CD4-positive, alpha-beta memory T cell (primary cell): ENCODE measurements around the gene DUSP12. TPM values are rescaled to one million over a fixed set of nuclear protein-coding genes. Genes with fewer than 3 reads are reported as not detected.

Source experiments
- CTCF ChIA-PET: fragments of 350-600 bp; sonication (Branson Sonifier 250); formaldehyde crosslinking; loops from one replicate; lab custom pipeline; 2021; ENCODE audit warnings: inconsistent platforms; ENCODE audit not compliant: partially characterized antibody; lab: Charles Lee
- POLR2A ChIA-PET: fragments of 350-600 bp; sonication (Branson Sonifier 250); formaldehyde crosslinking; loops from one replicate; lab custom pipeline; 2021; ENCODE audit not compliant: partially characterized antibody; lab: Charles Lee
- DNase-seq, 5 donors: peaks; one replicate each; pipeline versions ENCODE4 v3.0.0 to v3.0.0-alpha.2; 2020 to 2022; ENCODE audit warnings: mixed read lengths in 1 of 5
- H3K27ac ChIP-seq: one replicate; pipeline ENCODE4 v1.7.0; 2013; ENCODE audit warnings: low read depth, low read length
- H3K27me3 ChIP-seq: 2 replicates; pipeline ENCODE4 v1.7.0; 2013; ENCODE audit warnings: mild to moderate bottlenecking, low read length, moderate library complexity; ENCODE audit not compliant: insufficient read depth
- H3K36me3 ChIP-seq: 2 replicates; pipeline ENCODE4 v1.7.0; 2013; ENCODE audit warnings: mild to moderate bottlenecking, low read length, moderate library complexity; ENCODE audit not compliant: insufficient read depth
- H3K4me1 ChIP-seq: 2 replicates; pipeline ENCODE4 v1.7.0; 2013; ENCODE audit warnings: mild to moderate bottlenecking, low read length, moderate library complexity; ENCODE audit not compliant: insufficient read depth
- H3K4me3 ChIP-seq, 2 donors: one replicate each; pipeline ENCODE4 v1.7.0; 2013; ENCODE audit warnings: low read length in 2 of 2, mild to moderate bottlenecking in 1 of 2
- H3K9me3 ChIP-seq, 2 donors: one replicate each; pipeline ENCODE4 v1.7.0; 2013; ENCODE audit warnings: low read length in 2 of 2, control low read depth in 1 of 2; ENCODE audit not compliant: control insufficient read depth in 1 of 2
- H3K27ac Mint-ChIP-seq, 7 donors: one replicate each; pipeline ENCODE4 v1.8.0; 2020 to 2021; ENCODE audit warnings: mixed read lengths in 7 of 7, mild to moderate bottlenecking in 6 of 7, inconsistent platforms in 3 of 7, moderate library complexity in 3 of 7
- H3K27me3 Mint-ChIP-seq, 2 donors: one replicate each; pipeline ENCODE4 v1.8.0; 2020 to 2021; ENCODE audit warnings: mixed read lengths in 2 of 2
- H3K36me3 Mint-ChIP-seq, 2 donors: one replicate each; pipeline ENCODE4 v1.8.0; 2020 to 2021; ENCODE audit warnings: mixed read lengths in 2 of 2, inconsistent platforms in 1 of 2, mild to moderate bottlenecking in 1 of 2
- H3K4me1 Mint-ChIP-seq, 4 donors: one replicate each; pipeline ENCODE4 v1.8.0; 2020 to 2021; ENCODE audit warnings: mixed read lengths in 4 of 4, mild to moderate bottlenecking in 1 of 4
- H3K4me3 Mint-ChIP-seq, 8 donors: one replicate each; pipeline ENCODE4 v1.8.0; 2020 to 2021; ENCODE audit warnings: mixed read lengths in 8 of 8, mild to moderate bottlenecking in 7 of 8, moderate library complexity in 6 of 8, inconsistent platforms in 3 of 8
- H3K9me3 Mint-ChIP-seq, 8 donors: one replicate each; pipeline ENCODE4 v1.8.0; 2020 to 2021; ENCODE audit warnings: mixed read lengths in 8 of 8, mild to moderate bottlenecking in 5 of 8, inconsistent platforms in 3 of 8, moderate library complexity in 1 of 8
- intact Hi-C: fragments of 100-400 bp; cut with micrococcal nuclease; formaldehyde crosslinking; loops from one replicate; pipeline ENCODE4 v1.15.1; 2023
- polyA plus RNA-seq, 2 donors: library from polyadenylated mRNA; unstranded; fragments of 300-500 nt; fragmentation: Illumina TruSeq; gene quantifications; one replicate each; pipeline ENCODE4 v1.2.3, GENCODE V29; 2021
- total RNA-seq, 2 experiments: library from RNA; stranded (reverse); gene quantifications; one replicate each; pipeline ENCODE4 v1.2.3, GENCODE V29; 2021

DUSP12 gene
- 10 to 100 TPM; 30.4 to 31.6 TPM for total RNA-seq
- 10 to 100 TPM; 53.8 to 86.5 TPM for polyA plus RNA-seq

- H3K27ac ChIP-seq = peak within 1 kb of the TSS; percentile 75
- H3K9me3 ChIP-seq = no peaks in the 10 kb centered on the region
- Mint-ChIP-seq H3K27me3 (peaks cover 1 to 6% of the 10 kb centered on the region in 2 donors), H3K27ac (peak within 1 kb of the TSS; percentile 95 to 98 (median 96)), H3K4me3 (peak within 1 kb of the TSS; percentile 99 to 100 (median 99)), H3K4me1 (peaks cover 18 to 35% (median 27%) of the 10 kb centered on the region in 4 donors), H3K9me3 (no peaks in the 10 kb centered on the region), H3K36me3 (peaks cover 16 to 32% of the 10 kb centered on the region in 2 donors)
- DNase-seq = peak; percentile 84 to 90 (median 86)
- peaks cover 16% of the 10 kb centered on the region for H3K36me3 ChIP-seq
- no peaks in the 10 kb centered on the region for H3K27me3 ChIP-seq
- H3K4me3 ChIP-seq = peak within 1 kb of the TSS; percentile 91 to 96
- intact Hi-C loops = loop anchor here (10.0 kb wide), 1 partner anchor 525 kb away; the partner anchor contains the start of genes APOA2 and TOMM40L
- H3K4me1 ChIP-seq = peaks cover 19% of the 10 kb centered on the region
- ChIA-PET CTCF (interaction anchor here (0.6 to 2.5 kb wide), 8 partner anchors 9 to 287 kb away, joined by 3 to 15 read pairs (median 6); partner anchors contain the start of gene HSPA6), POLR2A (interaction anchor here (0.8 to 3.7 kb wide), 17 partner anchors 9 to 571 kb away, joined by 3 to 67 read pairs (median 5); partner anchors contain the start of genes ATF6 and NDUFS2)
These were observed at the start of gene DUSP12 for GRCh38 chr1:161749509-161750407. Gene DUSP12, plus strand, starts transcription at chr1:161749786. Its CDS starts 16 bp downstream, at chr1:161749802.

- Mint-ChIP-seq H3K4me1 (no peaks in the 10 kb centered on the region), H3K27ac (no peak overlapping the region), H3K9me3 (peaks cover 0 to 2% (median 0%) of the 10 kb centered on the region in 8 donors), H3K36me3 (no peaks in the 10 kb centered on the region), H3K4me3 (no peak overlapping the region), H3K27me3 (peaks cover 2 to 9% of the 10 kb centered on the region in 2 donors)
- Histone ChIP-seq H3K36me3 (no peaks in the 10 kb centered on the region), H3K4me1 (no peaks in the 10 kb centered on the region), H3K9me3 (no peaks in the 10 kb centered on the region), H3K27ac (no peak overlapping the region), H3K4me3 (no peak overlapping the region), H3K27me3 (no peaks in the 10 kb centered on the region)
- POLR2A ChIA-PET = no interaction called here
- intact Hi-C loops = no loop called here
- CTCF ChIA-PET = no interaction called here
- DNase-seq = no peak
These were observed 47.3 kb upstream of the DUSP12 start for GRCh38 chr1:161702250-161702649.

- no peaks in the 10 kb centered on the region for H3K36me3 ChIP-seq
- H3K9me3 ChIP-seq = no peaks in the 10 kb centered on the region
- H3K27ac Mint-ChIP-seq = no peak overlapping the region
- H3K27me3 Mint-ChIP-seq = peaks cover 0 to 11% of the 10 kb centered on the region in 2 donors
- no peaks in the 10 kb centered on the region for H3K4me1 ChIP-seq
- no peaks in the 10 kb centered on the region for H3K4me1 Mint-ChIP-seq
- ChIA-PET POLR2A (no interaction called here), CTCF (interaction anchor here (0.7 kb wide), 1 partner anchor 378 kb away, joined by 3 read pairs; no protein-coding TSS in a partner anchor)
- H3K4me3 Mint-ChIP-seq = no peak overlapping the region
- intact Hi-C loops = no loop called here
- H3K9me3 Mint-ChIP-seq = no peaks in the 10 kb centered on the region
- no peak overlapping the region for H3K27ac ChIP-seq
- no peak overlapping the region for H3K4me3 ChIP-seq
- H3K36me3 Mint-ChIP-seq = no peaks in the 10 kb centered on the region
- no peak for DNase-seq
- no peaks in the 10 kb centered on the region for H3K27me3 ChIP-seq
These were observed 44.0 kb upstream of the DUSP12 start for GRCh38 chr1:161705537-161705936.

GRCh38 chr1:161706113-161706481 is 43.5 kb upstream of the DUSP12 start:
- H3K4me1 Mint-ChIP-seq = no peaks in the 10 kb centered on the region
- no peaks in the 10 kb centered on the region for H3K36me3 ChIP-seq
- no peak overlapping the region for H3K27ac Mint-ChIP-seq
- no peaks in the 10 kb centered on the region for H3K36me3 Mint-ChIP-seq
- no peak for DNase-seq
- H3K9me3 ChIP-seq = no peaks in the 10 kb centered on the region
- no peaks in the 10 kb centered on the region for H3K4me1 ChIP-seq
- CTCF ChIA-PET = interaction anchor here (1.5 kb wide), 1 partner anchor 18 kb away, joined by 4 read pairs; no protein-coding TSS in a partner anchor
- H3K27me3 Mint-ChIP-seq = peaks cover 0 to 11% of the 10 kb centered on the region in 2 donors
- H3K9me3 Mint-ChIP-seq = no peaks in the 10 kb centered on the region
- no peak overlapping the region for H3K4me3 Mint-ChIP-seq
- intact Hi-C loops = no loop called here
- H3K27ac ChIP-seq = no peak overlapping the region
- POLR2A ChIA-PET = no interaction called here
- H3K4me3 ChIP-seq = no peak overlapping the region
- H3K27me3 ChIP-seq = no peaks in the 10 kb centered on the region

GRCh38 chr1:161706482-161707347 is 42.9 kb upstream of the DUSP12 start, which contains the start of gene FCRLA:
Gene FCRLA, plus strand, starts transcription at chr1:161707229. Its CDS starts 36 bp downstream, at chr1:161707265.
- intact Hi-C loops = no loop called here
- peaks cover 0 to 11% of the 10 kb centered on the region in 2 donors for H3K27me3 Mint-ChIP-seq
- H3K36me3 ChIP-seq = no peaks in the 10 kb centered on the region
- H3K4me1 Mint-ChIP-seq = no peaks in the 10 kb centered on the region
- H3K4me3 Mint-ChIP-seq = no peak within 1 kb of the TSS
- no peaks in the 10 kb centered on the region for H3K36me3 Mint-ChIP-seq
- POLR2A ChIA-PET = no interaction called here
- H3K27me3 ChIP-seq = no peaks in the 10 kb centered on the region
- no peak for DNase-seq
- H3K27ac ChIP-seq = no peak within 1 kb of the TSS
- CTCF ChIA-PET = interaction anchor here (1.5 kb wide), 1 partner anchor 18 kb away, joined by 4 read pairs; no protein-coding TSS in a partner anchor
- H3K4me1 ChIP-seq = no peaks in the 10 kb centered on the region
- H3K27ac Mint-ChIP-seq = no peak within 1 kb of the TSS
- no peaks in the 10 kb centered on the region for H3K9me3 ChIP-seq
- H3K9me3 Mint-ChIP-seq = no peaks in the 10 kb centered on the region
- H3K4me3 ChIP-seq = no peak within 1 kb of the TSS

GRCh38 chr1:161707503-161707902 is 42.1 kb upstream of the DUSP12 start:
- no peak for DNase-seq
- Histone ChIP-seq H3K27me3 (no peaks in the 10 kb centered on the region), H3K27ac (no peak overlapping the region), H3K4me1 (no peaks in the 10 kb centered on the region), H3K36me3 (no peaks in the 10 kb centered on the region), H3K4me3 (no peak overlapping the region), H3K9me3 (no peaks in the 10 kb centered on the region)
- Mint-ChIP-seq H3K4me1 (no peaks in the 10 kb centered on the region), H3K27me3 (peaks cover 0 to 8% of the 10 kb centered on the region in 2 donors), H3K9me3 (no peaks in the 10 kb centered on the region), H3K4me3 (no peak overlapping the region), H3K27ac (no peak overlapping the region), H3K36me3 (no peaks in the 10 kb centered on the region)
- CTCF ChIA-PET = interaction anchor here (0.7 to 1.5 kb wide), 3 partner anchors 19 to 59 kb away, joined by 3 to 4 read pairs (median 3); no protein-coding TSS in a partner anchor
- POLR2A ChIA-PET = no interaction called here
- intact Hi-C loops = no loop called here
